ENCODE data around the gene PATL1. TPM values are rescaled to one million over a fixed set of nuclear protein-coding genes. Genes with fewer than 3 reads are reported as not detected.

PATL1 gene
- total RNA-seq, 1 donor from 2014 or later: 21.6 TPM

GRCh38 chr11:59679347-59679746 lies 10.5 kb upstream of the PATL1 start:
- no peak for ATAC-seq (ENCODE audit: poor library complexity)
- no peak for DNase-seq
- intact Hi-C loops (cut with DNase I): loop anchor here (10.0 kb wide), 1 partner anchor 125 kb away; no protein-coding TSS in a partner anchor

- DNase-seq (no peak), ATAC-seq (ENCODE audit: poor library complexity) (no peak)
- intact Hi-C loops (cut with DNase I): loop anchor here (10.0 kb wide), 1 partner anchor 126 kb away; no protein-coding TSS in a partner anchor
These were observed 10.0 kb upstream of the PATL1 start for GRCh38 chr11:59678813-59679165.

DNA sequence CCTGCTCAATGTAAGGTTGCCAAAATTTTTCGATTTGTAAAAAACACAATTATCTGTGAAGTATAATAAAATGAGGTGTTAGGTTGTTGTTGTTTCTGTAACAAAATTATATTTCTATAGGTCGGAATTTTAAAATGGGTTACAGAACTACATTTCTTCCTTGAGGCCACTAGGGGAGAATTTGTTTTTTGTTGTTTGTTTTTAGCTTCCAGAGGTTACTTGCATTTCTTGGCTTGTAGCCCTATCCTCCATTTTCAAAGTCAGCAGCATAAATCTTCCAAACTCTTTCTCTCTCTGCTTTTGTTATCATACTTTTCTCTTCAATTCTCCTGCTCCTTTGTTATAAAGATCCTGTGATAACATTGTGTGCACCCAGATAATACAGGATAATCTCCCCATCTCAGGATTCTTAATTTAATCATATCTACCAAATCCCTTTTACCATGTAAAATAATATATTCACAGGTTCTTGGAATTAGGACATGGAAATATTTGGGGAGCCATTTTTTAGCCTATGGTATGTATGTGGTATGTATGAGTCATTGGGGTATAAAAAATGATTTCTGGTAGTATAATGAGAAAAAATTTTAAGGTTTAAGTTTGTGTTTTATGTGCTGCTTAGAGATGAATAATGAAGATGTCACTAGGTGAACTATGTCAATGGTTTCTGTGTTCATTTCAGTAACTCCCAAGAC lies 9.4 kb upstream of the PATL1 start:
- DNase-seq: no peak
- no peak for ATAC-seq (ENCODE audit: poor library complexity)
- intact Hi-C loops (cut with DNase I): loop anchor here (10.0 kb wide), 1 partner anchor 127 kb away; no protein-coding TSS in a partner anchor

DNA sequence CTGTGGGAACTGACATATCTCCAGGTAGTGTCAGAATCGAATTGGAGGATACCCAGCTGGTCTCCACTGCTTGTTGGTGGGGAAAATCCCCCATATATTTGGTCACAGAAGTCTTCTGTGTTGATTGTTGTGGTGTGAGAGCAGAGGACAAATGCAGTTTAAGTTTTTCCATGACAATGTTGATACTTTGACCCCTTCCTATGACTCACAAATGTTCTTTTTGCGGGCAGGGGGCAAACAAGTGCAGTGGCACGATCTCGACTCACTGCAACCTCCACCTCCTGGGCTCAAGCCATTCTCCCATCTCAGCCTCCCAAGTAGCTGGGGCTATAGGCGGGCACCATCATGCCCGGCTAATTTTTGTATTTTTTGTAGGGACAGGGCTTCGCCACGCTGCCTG lies 7.4 kb upstream of the PATL1 start:
- no peak for ATAC-seq (ENCODE audit: poor library complexity)

GRCh38 chr11:59674291-59674690 lies 5.5 kb upstream of the PATL1 start:
- no peak for DNase-seq
- no peak for ATAC-seq (ENCODE audit: poor library complexity)
- intact Hi-C loops (cut with DNase I): loop anchor here (10.0 kb wide), 1 partner anchor 131 kb away; no protein-coding TSS in a partner anchor

More for the DNA sequence above, 7.4 kb upstream of the PATL1 start:
- intact Hi-C loops (cut with DNase I): loop anchor here (10.0 kb wide), 1 partner anchor 129 kb away; no protein-coding TSS in a partner anchor
- no peak for DNase-seq

GRCh38 chr11:59673291-59673690 lies 4.5 kb upstream of the PATL1 start:
- intact Hi-C loops (cut with DNase I): loop anchor here (10.0 kb wide), 1 partner anchor 132 kb away; no protein-coding TSS in a partner anchor
- ATAC-seq (ENCODE audit: poor library complexity) (no peak), DNase-seq (no peak)

GRCh38 chr11:59671471-59671870 lies 2.6 kb upstream of the PATL1 start:
- ATAC-seq (ENCODE audit: poor library complexity) (no peak), DNase-seq (no peak)
- intact Hi-C loops (cut with DNase I): loop anchor here (10.0 kb wide), 1 partner anchor 133 kb away; no protein-coding TSS in a partner anchor

DNA sequence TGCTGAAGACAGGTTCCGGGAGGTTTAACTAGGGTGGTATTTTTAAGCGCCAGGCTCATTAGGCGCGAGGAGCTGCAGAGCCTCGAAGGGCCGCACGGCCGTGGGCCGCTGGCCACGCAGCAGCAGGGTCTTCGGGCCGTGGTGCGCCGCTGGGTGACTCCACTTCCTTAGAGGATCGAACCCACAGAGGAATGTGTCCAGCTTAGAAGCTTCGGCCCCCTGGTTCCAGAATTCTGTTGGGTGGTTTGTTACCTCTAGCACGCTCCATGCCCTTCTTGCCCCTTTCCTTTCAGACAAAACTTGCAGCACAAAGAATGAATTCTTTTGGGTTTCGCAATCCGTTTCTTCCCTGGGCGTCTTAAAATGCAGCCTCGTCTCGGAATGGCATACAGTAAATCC lies 773 bp upstream of the PATL1 start:
- intact Hi-C loops (cut with DNase I): loop anchor here (5.0 to 10.0 kb wide), 2 partner anchors 52 to 135 kb away; partner anchors contain the start of gene OSBP
- ATAC-seq (ENCODE audit: poor library complexity): peak; percentile 54
- DNase-seq: peak; percentile 59

- ATAC-seq (ENCODE audit: poor library complexity): peak; percentile 44
- intact Hi-C loops (cut with DNase I): loop anchor here (5.0 kb wide), 1 partner anchor 51 kb away; the partner anchor contains the start of gene OSBP
- peak; percentile 75 for DNase-seq
These were observed 468 bp downstream of the PATL1 start for GRCh38 chr11:59668188-59668949.

DNA sequence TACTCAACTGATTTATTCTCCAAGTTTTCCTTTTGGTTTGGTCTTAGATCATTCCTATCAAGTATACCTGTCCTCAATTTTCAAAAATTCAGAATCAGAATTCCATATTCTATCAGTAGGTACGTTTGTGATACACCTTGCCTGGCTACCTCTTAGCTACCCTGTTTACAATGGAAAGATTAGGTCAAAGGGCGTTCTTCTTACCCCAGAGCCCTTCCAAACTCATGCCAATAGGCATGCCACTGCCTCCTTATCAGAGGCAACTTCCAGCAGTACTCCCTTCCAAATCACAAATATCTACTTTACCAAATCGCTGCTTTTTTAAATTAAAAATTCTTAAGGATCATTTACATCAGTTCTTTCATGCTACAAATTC lies 1.0 kb downstream of the PATL1 start:
- ATAC-seq (ENCODE audit: poor library complexity) (no peak), DNase-seq (no peak)
- intact Hi-C loops (cut with DNase I): loop anchor here (5.0 kb wide), 1 partner anchor 50 kb away; the partner anchor contains the start of gene OSBP

DNA sequence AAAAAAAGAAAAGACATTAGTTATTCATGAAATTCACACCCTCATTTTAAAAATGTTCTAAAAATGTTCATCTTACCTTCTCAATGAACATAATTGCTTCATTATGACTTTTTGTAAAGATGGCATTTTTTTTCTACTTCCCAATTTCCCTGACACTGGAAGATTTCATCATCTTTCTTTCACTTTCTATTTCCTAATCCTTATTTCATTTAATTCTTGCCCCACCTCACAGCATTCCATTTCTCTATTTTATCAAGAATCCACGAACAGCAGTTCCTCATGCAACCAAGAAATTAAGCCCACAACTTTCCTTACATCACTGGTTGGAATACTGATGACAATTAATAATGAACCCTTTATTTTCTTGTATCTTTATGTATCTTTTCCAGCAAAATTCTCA lies 1.9 kb downstream of the PATL1 start:
- intact Hi-C loops (cut with DNase I): loop anchor here (5.0 kb wide), 1 partner anchor 50 kb away; the partner anchor contains the start of gene OSBP
- no peak for DNase-seq
- ATAC-seq (ENCODE audit: poor library complexity): no peak

DNA sequence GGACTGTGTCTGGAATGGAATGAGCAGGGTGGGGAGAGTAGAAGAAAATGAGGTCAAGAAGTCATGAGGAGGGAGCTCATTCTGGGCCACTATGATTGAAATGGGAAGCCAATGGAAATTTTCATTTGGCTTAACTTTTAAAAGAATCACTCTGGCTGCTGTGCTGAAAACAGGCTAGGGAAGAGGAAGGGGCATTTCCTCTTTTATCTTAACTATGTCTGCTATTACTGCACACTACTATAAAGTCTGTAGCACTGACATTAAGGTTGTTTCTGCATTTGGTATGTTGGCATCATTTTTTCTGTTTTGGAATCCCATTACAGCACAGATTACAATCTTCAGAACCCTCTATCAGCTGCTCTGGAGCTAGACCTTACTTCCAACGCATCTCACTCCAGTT lies 8.2 kb downstream of the PATL1 start:
- ATAC-seq (ENCODE audit: poor library complexity): no peak
- DNase-seq: no peak
- intact Hi-C loops (cut with DNase I): no loop called here

- intact Hi-C loops (cut with DNase I): no loop called here
- ATAC-seq (ENCODE audit: poor library complexity): no peak
These were observed 8.9 kb downstream of the PATL1 start for GRCh38 chr11:59659981-59660380.

GRCh38 chr11:59658036-59658435 lies 10.8 kb downstream of the PATL1 start:
- intact Hi-C loops (cut with DNase I): no loop called here
- no peak for DNase-seq
- no peak for ATAC-seq (ENCODE audit: poor library complexity)

More at GRCh38 chr11:59659981-59660380, 8.9 kb downstream of the PATL1 start:
- no peak for DNase-seq

DNA sequence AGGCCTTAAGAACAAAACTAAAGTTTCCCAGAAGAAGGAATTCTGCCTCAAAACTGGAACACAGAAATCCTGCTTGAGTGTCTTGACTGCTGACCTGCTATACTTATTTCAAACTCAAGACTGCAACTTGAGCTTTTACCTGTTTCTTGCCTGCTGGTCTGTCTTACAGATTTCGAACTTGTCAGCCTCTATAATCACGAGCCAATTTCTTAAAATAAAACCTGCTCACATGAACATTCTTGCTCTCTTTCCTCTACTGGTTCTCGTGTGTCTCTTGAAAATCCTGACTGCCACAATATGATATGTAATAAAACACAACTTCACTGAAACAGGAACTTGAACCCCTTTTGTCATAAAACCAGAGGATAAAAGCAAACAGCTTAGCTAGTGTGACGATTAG lies 13.9 kb downstream of the PATL1 start:
- DNase-seq (no peak), ATAC-seq (ENCODE audit: poor library complexity) (no peak)
- intact Hi-C loops (cut with DNase I): no loop called here

- ATAC-seq (ENCODE audit: poor library complexity): no peak
- intact Hi-C loops (cut with DNase I): no loop called here
These were observed 21.4 kb downstream of the PATL1 start for GRCh38 chr11:59647245-59647980.

GRCh38 chr11:59644528-59644927 lies 24.3 kb downstream of the PATL1 start:
- ATAC-seq (ENCODE audit: poor library complexity): no peak
- DNase-seq: no peak
- intact Hi-C loops (cut with DNase I): no loop called here

More at GRCh38 chr11:59647245-59647980, 21.4 kb downstream of the PATL1 start:
- no peak for DNase-seq

DNA sequence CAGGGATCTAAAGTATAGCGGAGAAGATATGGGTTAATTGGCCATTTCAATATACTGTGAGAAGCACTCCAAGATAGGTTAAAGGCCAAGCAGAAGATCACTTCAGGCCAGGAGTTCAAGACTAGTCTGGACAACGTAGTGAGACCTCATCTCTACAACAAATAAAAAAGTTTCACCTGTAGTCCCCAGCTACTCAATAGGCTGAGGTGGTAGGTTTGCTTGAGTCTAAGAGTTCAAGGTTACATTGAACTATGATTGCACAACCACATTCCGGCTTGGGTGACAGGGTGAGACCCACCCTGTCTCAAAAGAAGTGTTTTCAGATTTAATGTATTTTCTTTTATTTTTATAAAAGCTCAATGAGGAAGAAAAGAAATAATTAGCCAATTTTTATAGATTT lies 25.4 kb downstream of the PATL1 start:
- intact Hi-C loops (cut with DNase I): no loop called here

DNA sequence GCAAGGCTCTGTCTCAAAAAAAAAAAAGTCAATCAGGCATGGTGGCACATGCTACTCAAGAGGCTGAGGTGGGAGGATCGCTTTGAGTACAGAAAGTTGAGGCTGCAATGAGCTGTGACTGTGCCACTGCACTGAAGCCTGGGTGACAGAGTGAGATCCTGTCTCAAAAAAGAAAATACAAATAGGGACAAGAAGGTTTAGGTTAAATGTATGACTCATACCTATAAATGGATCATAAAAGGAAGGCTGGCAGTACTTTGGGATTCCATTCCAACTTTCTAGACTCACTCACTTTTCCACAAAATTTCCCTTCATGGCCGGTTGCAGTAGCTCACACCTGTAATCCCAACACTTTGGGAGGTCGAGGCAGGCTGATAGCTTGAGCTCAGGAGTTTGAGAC lies 27.7 kb downstream of the PATL1 start:
- DNase-seq (no peak), ATAC-seq (ENCODE audit: poor library complexity) (no peak)
- intact Hi-C loops (cut with DNase I): no loop called here

More for the DNA sequence above, 25.4 kb downstream of the PATL1 start:
- no peak for DNase-seq
- no peak for ATAC-seq (ENCODE audit: poor library complexity)

Measured in Right ventricle myocardium superior (tissue), 1 donor.